ENCODE measurements around the gene EPB41L4B. TPM values are rescaled to one million over a fixed set of nuclear protein-coding genes. Genes with fewer than 3 reads are reported as not detected.

The EPB41L4B gene
- total RNA-seq, 4 donors from 2014 or later, result 56.4 to 72.7 (median 71.0) TPM

DNA sequence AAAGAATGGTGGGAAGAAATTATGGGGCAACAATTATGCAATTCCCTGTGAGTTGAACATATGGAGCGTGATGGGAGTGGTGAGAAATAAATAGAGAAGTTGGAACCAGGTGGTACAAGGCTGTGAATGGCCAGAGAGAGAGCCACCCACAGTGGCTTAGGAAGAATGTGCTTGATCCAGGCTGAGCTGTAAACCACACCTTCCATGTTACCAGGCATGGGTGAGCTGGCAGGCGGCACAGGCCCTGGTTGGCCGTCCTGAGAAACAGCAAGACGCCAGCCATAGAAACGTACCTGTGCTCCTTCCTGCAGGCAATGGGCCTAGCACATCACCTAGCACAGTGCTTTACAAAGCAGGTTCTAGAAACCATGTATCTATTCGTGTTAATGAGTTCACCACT is 74.3 kb downstream of the EPB41L4B start:
- 78 to 84% methylated on average over 6 of the region's 6 CpGs for WGBS, 2 donors
- peak overlapping the region in 2 of 3 donors; percentile 35 to 51 for H3K27ac ChIP-seq

DNA sequence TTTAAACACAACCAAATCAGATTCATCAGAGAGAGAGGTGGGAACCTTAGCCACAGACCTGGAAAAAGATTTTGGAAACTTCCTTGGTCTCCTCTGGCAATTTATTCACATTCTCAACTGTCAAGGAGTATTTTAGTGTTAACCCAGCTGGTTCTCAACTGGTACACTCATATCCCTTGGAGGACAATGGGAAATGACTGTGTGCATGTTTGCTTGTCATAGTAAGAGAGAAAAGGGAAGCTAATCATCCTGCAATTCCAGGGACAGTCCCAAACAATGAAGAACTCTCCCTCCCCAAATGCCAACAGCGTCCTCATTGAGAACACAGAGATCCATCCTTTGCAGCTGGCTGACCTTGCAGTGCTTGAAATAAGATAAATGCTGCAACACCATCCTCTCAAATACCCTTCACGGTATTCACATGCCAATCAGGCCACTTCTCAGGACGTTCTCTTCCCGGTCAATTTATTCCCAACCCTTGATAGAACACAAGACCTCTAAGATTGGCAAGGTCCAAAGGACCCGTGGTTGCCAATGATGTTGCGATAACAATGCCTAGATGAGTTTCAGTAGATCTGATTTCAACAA is 75.5 kb downstream of the EPB41L4B start:
- Histone ChIP-seq H3K9me3 (no peaks in the 10 kb centered on the region), H3K4me1 (peaks cover 47 to 60% of the 10 kb centered on the region in 2 donors), H3K27ac (peak overlapping the region in 2 of 3 donors; percentile 37 to 51), H3K36me3 (no peaks in the 10 kb centered on the region), H3K4me3 (replicated peaks in 1 of 3) (no peak overlapping the region), H3K27me3 (no peaks in the 10 kb centered on the region)
- no peak for DNase-seq
- 70 to 90% methylated on average over 6 of the region's 6 CpGs for WGBS, 2 donors
- intact Hi-C loops (cut with DNase I), result loop anchor here (5.0 kb wide), 1 partner anchor 72 kb away; no protein-coding TSS in a partner anchor
- TF ChIP-seq, protein P1, sequence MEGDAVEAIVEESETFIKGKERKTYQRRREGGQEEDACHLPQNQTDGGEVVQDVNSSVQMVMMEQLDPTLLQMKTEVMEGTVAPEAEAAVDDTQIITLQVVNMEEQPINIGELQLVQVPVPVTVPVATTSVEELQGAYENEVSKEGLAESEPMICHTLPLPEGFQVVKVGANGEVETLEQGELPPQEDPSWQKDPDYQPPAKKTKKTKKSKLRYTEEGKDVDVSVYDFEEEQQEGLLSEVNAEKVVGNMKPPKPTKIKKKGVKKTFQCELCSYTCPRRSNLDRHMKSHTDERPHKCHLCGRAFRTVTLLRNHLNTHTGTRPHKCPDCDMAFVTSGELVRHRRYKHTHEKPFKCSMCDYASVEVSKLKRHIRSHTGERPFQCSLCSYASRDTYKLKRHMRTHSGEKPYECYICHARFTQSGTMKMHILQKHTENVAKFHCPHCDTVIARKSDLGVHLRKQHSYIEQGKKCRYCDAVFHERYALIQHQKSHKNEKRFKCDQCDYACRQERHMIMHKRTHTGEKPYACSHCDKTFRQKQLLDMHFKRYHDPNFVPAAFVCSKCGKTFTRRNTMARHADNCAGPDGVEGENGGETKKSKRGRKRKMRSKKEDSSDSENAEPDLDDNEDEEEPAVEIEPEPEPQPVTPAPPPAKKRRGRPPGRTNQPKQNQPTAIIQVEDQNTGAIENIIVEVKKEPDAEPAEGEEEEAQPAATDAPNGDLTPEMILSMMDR (IDR thresholded peaks at IDR 0.05), result no peak
- TF ChIP-seq POLR2A (IDR thresholded peaks at IDR 0.05), result no peak

More for the DNA sequence above, 74.3 kb downstream of the EPB41L4B start:
- Histone ChIP-seq H3K9me3 (no peaks in the 10 kb centered on the region), H3K4me3 (replicated peaks in 1 of 3) (no peak overlapping the region), H3K36me3 (no peaks in the 10 kb centered on the region), H3K4me1 (peaks cover 57 to 71% of the 10 kb centered on the region in 2 donors), H3K27me3 (no peaks in the 10 kb centered on the region)
- intact Hi-C loops (cut with DNase I), result loop anchor here (5.0 kb wide), 1 partner anchor 71 kb away; no protein-coding TSS in a partner anchor
- DNase-seq, result peak in 1 of 2 donors; percentile 42
- TF ChIP-seq, protein P1 (IDR thresholded peaks at IDR 0.05), result no peak
- no peak for TF ChIP-seq POLR2A (IDR thresholded peaks at IDR 0.05)

DNA sequence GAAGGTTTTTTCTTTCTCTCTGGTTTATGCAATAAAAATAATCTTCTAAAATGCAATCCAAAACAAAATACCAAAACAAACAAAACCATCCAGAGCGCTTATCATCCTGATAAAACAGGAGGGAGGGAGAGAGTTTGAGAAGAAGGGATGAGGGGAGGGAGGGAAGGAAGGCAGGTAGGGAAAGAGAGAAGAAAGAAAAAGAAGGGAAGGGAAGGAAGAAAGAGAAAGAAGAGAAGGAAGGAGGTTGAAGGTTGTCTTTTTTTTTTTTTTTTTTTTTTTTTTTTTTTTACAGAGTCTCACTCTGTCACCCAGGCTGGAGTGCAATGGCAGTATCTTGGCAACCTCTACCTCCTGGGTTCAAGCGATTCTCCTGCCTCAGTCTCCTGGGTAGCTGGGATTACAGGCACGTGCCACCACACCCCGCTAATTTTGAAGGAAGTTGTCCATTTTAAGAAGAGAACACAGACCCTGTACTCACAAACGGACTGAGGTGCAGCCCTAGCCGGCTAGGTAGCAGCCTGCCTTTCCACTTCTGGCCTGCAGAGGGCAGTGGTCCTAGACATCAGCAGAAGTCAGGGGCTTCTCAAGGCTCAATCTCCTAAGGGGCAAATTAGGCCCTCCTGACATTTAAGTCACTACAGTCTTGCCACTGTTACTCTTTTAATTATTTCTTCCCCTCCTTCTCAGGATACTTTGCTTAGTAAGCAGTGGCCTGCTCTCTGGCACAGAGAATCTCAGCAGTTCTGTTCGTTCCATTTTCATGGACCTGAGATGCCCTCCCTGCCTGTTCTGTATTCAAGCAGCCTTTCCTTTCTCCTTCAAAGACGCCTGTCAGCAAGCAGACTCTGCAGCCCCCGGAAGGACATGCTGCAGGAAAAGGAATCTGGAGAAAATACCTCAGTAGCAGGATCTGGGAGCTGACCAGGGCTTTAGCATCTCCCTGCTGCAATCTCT is 76.4 kb downstream of the EPB41L4B start:
- WGBS, 2 donors, result 28 to 33% methylated on average over 9 of the region's 9 CpGs
- H3K36me3 ChIP-seq, result no peaks in the 10 kb centered on the region
- no peaks in the 10 kb centered on the region for H3K9me3 ChIP-seq
- H3K4me1 ChIP-seq, result peaks cover 45 to 57% of the 10 kb centered on the region in 2 donors
- peak overlapping the region in 2 of 3 donors; percentile 37 to 45 for H3K27ac ChIP-seq
- intact Hi-C loops (cut with DNase I), result loop anchor here (5.0 kb wide), 1 partner anchor 73 kb away; no protein-coding TSS in a partner anchor
- no peak for TF ChIP-seq POLR2A (IDR thresholded peaks at IDR 0.05)
- TF ChIP-seq, protein P1 (IDR thresholded peaks at IDR 0.05), result peak; percentile 78 to 95 (median 84)
- peak; percentile 78 to 80 for DNase-seq
- H3K4me3 ChIP-seq (replicated peaks in 1 of 3), result no peak overlapping the region
- H3K27me3 ChIP-seq, result no peaks in the 10 kb centered on the region

DNA sequence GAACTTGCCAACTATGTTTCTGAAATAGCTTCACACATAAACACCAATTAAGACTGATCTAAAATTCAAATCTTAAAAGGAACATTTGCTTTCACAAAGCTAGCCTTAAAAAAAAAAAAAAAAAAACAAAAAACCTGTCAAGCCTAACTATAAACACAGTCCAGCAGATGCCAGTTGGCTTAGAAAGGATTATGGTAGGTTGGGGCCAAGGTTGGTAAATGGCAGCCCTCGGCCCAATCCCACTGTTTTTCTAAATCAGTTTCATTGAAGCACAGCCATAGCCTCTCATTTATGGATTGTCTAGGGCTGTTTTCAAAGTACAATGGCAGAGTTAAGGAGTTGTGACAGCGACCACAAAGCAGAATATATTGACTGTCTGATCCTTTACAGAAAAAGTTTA is 78.1 kb downstream of the EPB41L4B start:
- Histone ChIP-seq H3K36me3 (no peaks in the 10 kb centered on the region), H3K4me1 (peaks cover 37 to 49% of the 10 kb centered on the region in 2 donors), H3K9me3 (no peaks in the 10 kb centered on the region), H3K27me3 (no peaks in the 10 kb centered on the region), H3K4me3 (replicated peaks in 1 of 3) (no peak overlapping the region), H3K27ac (peak overlapping the region; percentile 30 to 46 (median 39))
- intact Hi-C loops (cut with DNase I), result no loop called here
- WGBS, 2 donors, result 47 to 57% methylated on average over 2 of the region's 2 CpGs
- TF ChIP-seq, protein P1 (IDR thresholded peaks at IDR 0.05), result no peak
- TF ChIP-seq POLR2A (IDR thresholded peaks at IDR 0.05), result no peak
- DNase-seq, result peak in 1 of 2 donors; percentile 50

Measured in thyroid gland (tissue), 4 donors.